SU-DHL-6 (cell line): Measurements from ENCODE around the gene SLC40A1.

Experiments used
- H2AFZ ChIP-seq: fragments of 200-600 bp; sonication (generic); 2 replicates; pipeline ENCODE4 v1.6.1; 2014; ENCODE audit warnings: low read depth, mild to moderate bottlenecking, moderate library complexity, mixed read lengths, antibody characterized with exemption, low read length; ENCODE audit not compliant: severe bottlenecking
- H3F3A ChIP-seq: fragments of 200-600 bp; shearing (Covaris generic); 2 replicates; pipeline ENCODE4 v1.6.0; 2016; ENCODE audit warnings: antibody characterized with exemption, mild to moderate bottlenecking; ENCODE audit not compliant: insufficient read depth
- H3K27ac ChIP-seq: fragments of 200-600 bp; sonication (generic); 2 replicates; pipeline ENCODE4 v1.5.1; 2016; ENCODE audit warnings: low read depth, mild to moderate bottlenecking, low read length, moderate library complexity, mixed read lengths
- H3K27me3 ChIP-seq: fragments of 200-600 bp; sonication (generic), shearing (Covaris generic); 2 replicates; pipeline ENCODE4 v1.6.0; 2014; ENCODE audit warnings: mild to moderate bottlenecking, low read length
- H3K36me3 ChIP-seq: fragments of 200-600 bp; sonication (generic); 2 replicates; pipeline ENCODE4 v1.6.1; 2014; ENCODE audit warnings: mild to moderate bottlenecking, low read length, mixed read lengths
- H3K4me2 ChIP-seq: fragments of 300-600, 200-600 bp; shearing (Covaris generic), sonication (generic); 2 replicates; pipeline ENCODE4 v1.6.0; 2014; ENCODE audit warnings: low read length, low read depth, mild to moderate bottlenecking; ENCODE audit not compliant: poor library complexity, severe bottlenecking
- H3K4me3 ChIP-seq: fragments of 200-600 bp; sonication (generic); 2 replicates; pipeline ENCODE4 v1.5.1; 2014; ENCODE audit warnings: antibody characterized with exemption, low read length, mild to moderate bottlenecking, mixed read lengths; ENCODE audit not compliant: insufficient read depth, poor library complexity, severe bottlenecking
- H3K79me2 ChIP-seq: fragments of 200-600 bp; sonication (generic); 2 replicates; pipeline ENCODE4 v1.6.1; 2014; ENCODE audit warnings: mild to moderate bottlenecking, low read length, moderate library complexity; ENCODE audit not compliant: insufficient read depth
- H3K9ac ChIP-seq: fragments of 200-600 bp; sonication (generic); 2 replicates; pipeline ENCODE4 v1.7.0; 2014; ENCODE audit warnings: mild to moderate bottlenecking, low read length
- H3K9me2 ChIP-seq: fragments of 200-600 bp; sonication (generic); replicated peaks from 2 replicates; pipeline ENCODE4 v1.6.1; 2014; ENCODE audit warnings: low read length; ENCODE audit not compliant: insufficient read depth
- H3K9me3 ChIP-seq: fragments of 200-600 bp; sonication (generic); 2 replicates; pipeline ENCODE4 v1.6.1; 2014; ENCODE audit warnings: low read length, mixed read lengths; ENCODE audit not compliant: insufficient read depth
- H4K20me1 ChIP-seq: fragments of 200-600 bp; sonication (generic); 2 replicates; pipeline ENCODE4 v1.6.1; 2014; ENCODE audit warnings: low read depth, mild to moderate bottlenecking, antibody characterized with exemption, low read length, moderate library complexity, mixed read lengths
- CTCF ChIP-seq: fragments of 200-600 bp; sonication (generic); IDR thresholded peaks from one replicate; pipeline ENCODE4 v1.5.1; 2017; ENCODE audit warnings: antibody characterized with exemption, mild to moderate bottlenecking, low read length, moderate library complexity; ENCODE audit not compliant: insufficient read depth, poor library complexity, severe bottlenecking
- EZH2phosphoT487 ChIP-seq: fragments of 200-600 bp; sonication (generic), shearing (Covaris generic); conservative IDR thresholded peaks from 2 replicates; pipeline ENCODE4 v1.6.1; 2018; ENCODE audit warnings: mild to moderate bottlenecking, antibody characterized with exemption, low read length, moderate library complexity, mixed read lengths

Gene SLC40A1

GRCh38 chr2:189569295-189569910, 11.2 kb downstream of the SLC40A1 start:
- Histone ChIP-seq H3K9me3 (no peaks in the 10 kb centered on the region), H3K79me2 (no peaks in the 10 kb centered on the region), H3K4me3 (no peak overlapping the region), H3K27me3 (no peaks in the 10 kb centered on the region), H2AFZ (no peak overlapping the region), H4K20me1 (no peaks in the 10 kb centered on the region), H3F3A (no peaks in the 10 kb centered on the region), H3K36me3 (no peaks in the 10 kb centered on the region), H3K9ac (no peak overlapping the region), H3K4me2 (no peak overlapping the region), H3K27ac (no peak overlapping the region), H3K9me2 (no peaks in the 10 kb centered on the region)
- no peak for TF ChIP-seq CTCF
- no peak for TF ChIP-seq EZH2phosphoT487

GRCh38 chr2:189566046-189566445, 14.5 kb downstream of the SLC40A1 start:
- Histone ChIP-seq H3K36me3 (no peaks in the 10 kb centered on the region), H3K9me2 (no peaks in the 10 kb centered on the region), H3K79me2 (no peaks in the 10 kb centered on the region), H3F3A (no peaks in the 10 kb centered on the region), H3K9me3 (no peaks in the 10 kb centered on the region), H3K27ac (no peak overlapping the region), H2AFZ (no peak overlapping the region), H3K27me3 (no peaks in the 10 kb centered on the region), H3K4me3 (no peak overlapping the region), H3K4me2 (no peak overlapping the region), H3K9ac (no peak overlapping the region), H4K20me1 (0 out of 2 replicates have a peak, but pooled peaks cover 4% of the 10 kb centered on the region)
- TF ChIP-seq EZH2phosphoT487: no peak

- Histone ChIP-seq H3K79me2 (no peaks in the 10 kb centered on the region), H3F3A (no peaks in the 10 kb centered on the region), H4K20me1 (0 out of 2 replicates have a peak, but pooled peaks cover 4% of the 10 kb centered on the region), H3K4me3 (no peak overlapping the region), H3K27me3 (no peaks in the 10 kb centered on the region), H3K27ac (no peak overlapping the region), H2AFZ (no peak overlapping the region), H3K9me3 (no peaks in the 10 kb centered on the region), H3K4me2 (no peak overlapping the region), H3K9ac (no peak overlapping the region), H3K9me2 (no peaks in the 10 kb centered on the region), H3K36me3 (no peaks in the 10 kb centered on the region)
- TF ChIP-seq CTCF: no peak
Measured at GRCh38 chr2:189561371-189562038, 19.1 kb downstream of the SLC40A1 start.

- H3K4me2 ChIP-seq: no peak overlapping the region
- no peak for TF ChIP-seq EZH2phosphoT487
- no peak for TF ChIP-seq CTCF
- no peaks in the 10 kb centered on the region for H3K9me2 ChIP-seq
- H3K27me3 ChIP-seq: no peaks in the 10 kb centered on the region
- H3K27ac ChIP-seq: no peak overlapping the region
- no peak overlapping the region for H2AFZ ChIP-seq
- no peak overlapping the region for H3K9ac ChIP-seq
- H3K36me3 ChIP-seq: no peaks in the 10 kb centered on the region
- H3K9me3 ChIP-seq: no peaks in the 10 kb centered on the region
- no peaks in the 10 kb centered on the region for H3F3A ChIP-seq
- no peak overlapping the region for H3K4me3 ChIP-seq
- H4K20me1 ChIP-seq: 0 out of 2 replicates have a peak, but pooled peaks cover 4% of the 10 kb centered on the region
- no peaks in the 10 kb centered on the region for H3K79me2 ChIP-seq
Measured at GRCh38 chr2:189560273-189560586, 20.4 kb downstream of the SLC40A1 start.
